MCF 10A (cell line): ENCODE measurements around the gene MTRFR. TPM values are rescaled to one million over a fixed set of nuclear protein-coding genes. Genes with fewer than 3 reads are reported as not detected.
"Not testable (repeated sequence)": the region's sequence is repeated elsewhere in the genome, so short reads cannot be mapped to it uniquely, and the experiment has no call there.

Experiments
- Bru-seq: library from RNA; stranded (reverse); fragments of 400-500 nt; gene quantifications from one replicate; lab custom pipeline; 2021; lab: Mats Ljungman, UMichigan
- BruChase-seq, 2 experiments: library from RNA; stranded (reverse); fragments of 400-500 nt; gene quantifications; one replicate each; lab custom pipeline; 2021; lab: Mats Ljungman, UMichigan
- BruUV-seq: library from RNA; stranded (reverse); fragments of 400-500 nt; replicated peaks from 2 replicates; lab custom pipeline; 2021; lab: Mats Ljungman, UMichigan
- CTCF ChIA-PET: fragments of 300-600 bp; sonication (Branson Sonifier 250); formaldehyde crosslinking; extraction: SDS; loops from one replicate; lab custom pipeline; 2021; ENCODE audit warnings: antibody characterized with exemption, inconsistent platforms; lab: Yijun Ruan, JAX
- POLR2A ChIA-PET: fragments of 300-600, 350-650 bp; sonication (Branson Sonifier 250); formaldehyde crosslinking; extraction: SDS; loops from one replicate; lab custom pipeline; 2020; ENCODE audit warnings: antibody characterized with exemption, inconsistent platforms; lab: Yijun Ruan, JAX
- DNase-seq: peaks from one replicate; pipeline ENCODE4 v3.0.0-alpha.2; 2018; ENCODE audit not compliant: unreplicated experiment
- H3K27ac Mint-ChIP-seq: one replicate; pipeline ENCODE4 v1.8.0; 2022; ENCODE audit warnings: mild to moderate bottlenecking, low read depth, mixed read lengths; ENCODE audit not compliant: unreplicated experiment
- H3K27me3 Mint-ChIP-seq: one replicate; pipeline ENCODE4 v1.8.0; 2022; ENCODE audit warnings: mixed read lengths; ENCODE audit not compliant: insufficient read depth, unreplicated experiment
- H3K36me3 Mint-ChIP-seq: one replicate; pipeline ENCODE4 v1.8.0; 2022; ENCODE audit warnings: mild to moderate bottlenecking, moderate library complexity, mixed read lengths; ENCODE audit not compliant: insufficient read depth, unreplicated experiment
- H3K4me1 Mint-ChIP-seq: one replicate; pipeline ENCODE4 v1.8.0; 2022; ENCODE audit warnings: mixed read lengths; ENCODE audit not compliant: insufficient read depth, unreplicated experiment
- H3K4me3 Mint-ChIP-seq: one replicate; pipeline ENCODE4 v1.8.0; 2022; ENCODE audit warnings: mild to moderate bottlenecking, moderate library complexity, mixed read lengths; ENCODE audit not compliant: unreplicated experiment
- H3K9me3 Mint-ChIP-seq: one replicate; pipeline ENCODE4 v1.8.0; 2022; ENCODE audit warnings: mixed read lengths; ENCODE audit not compliant: unreplicated experiment
- intact Hi-C: fragments of 100-400 bp; cut with micrococcal nuclease; formaldehyde crosslinking; loops from 2 replicates; pipeline ENCODE4 v1.14.1; 2022
- long read RNA-seq: library from polyadenylated mRNA; stranded (forward); transcript quantifications from one replicate; pipeline ENCODE4 v2.0.0, GENCODE V29; 2022
- total RNA-seq: library from RNA; stranded (reverse); gene quantifications from 2 replicates; pipeline ENCODE4 v1.2.3, GENCODE V29; 2022
- TF ChIP-seq, protein P1 (sequence below): fragments of 200-600 bp; IDR thresholded peaks from one replicate; pipeline ENCODE4 v1.8.0; 2022; ENCODE audit warnings: antibody characterized with exemption, mild to moderate bottlenecking; ENCODE audit not compliant: unreplicated experiment

MTRFR gene
- total RNA-seq (21.9 and 26.5 TPM in 2 replicates), Bru-seq, nascent RNA (percentile 76 among the genes with signal in this experiment), BruChase-seq, experiment 1, labeled RNA remaining after a 6-hour chase (percentile 61 among the genes with signal in this experiment), BruChase-seq, experiment 2, labeled RNA remaining after a 2-hour chase (percentile 73 among the genes with signal in this experiment)
- long read RNA-seq, transcript C12orf65-201 (3 exons, 2,073 nt) = major isoform, 107 of 125 reads
- long read RNA-seq, partial matches to known transcripts = 4 of 125 reads
- long read RNA-seq, other reads (novel, unspliced or antisense) = 5 of 125 reads

DNA sequence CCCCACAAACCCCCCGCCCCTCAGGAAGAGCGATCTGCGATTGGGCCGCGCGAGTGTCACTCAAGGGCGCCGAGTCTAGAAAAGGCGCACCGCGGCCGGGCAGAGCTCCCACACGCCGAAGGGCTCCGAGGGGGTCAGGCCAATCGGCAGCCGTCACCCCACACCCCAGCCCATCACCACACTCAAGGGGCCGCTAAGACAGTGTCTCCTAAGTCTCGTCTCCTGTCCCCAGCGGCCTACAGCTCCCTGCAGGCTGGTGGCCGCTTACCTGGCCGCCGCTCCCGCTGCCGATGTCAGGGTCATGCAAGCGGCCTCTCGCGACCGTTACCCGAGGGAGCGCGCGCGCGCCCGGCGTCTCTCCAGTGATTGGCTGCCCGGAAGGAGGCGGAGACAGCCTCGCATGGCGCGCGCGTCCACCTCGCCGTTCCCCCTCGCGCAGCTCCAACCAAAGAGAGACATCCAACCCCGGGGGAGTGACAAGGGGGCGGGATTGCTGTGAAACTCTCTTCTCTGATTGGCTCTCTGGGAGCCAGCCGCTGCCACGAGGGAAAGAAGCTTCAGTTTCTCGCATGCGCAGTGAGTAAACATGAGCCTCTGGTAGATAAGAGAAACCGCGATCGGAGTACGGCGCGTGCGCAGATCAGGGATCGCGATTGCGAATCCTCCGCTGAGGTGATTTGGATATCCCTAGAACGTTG lies at the start of gene MTRFR, which contains the start of gene MPHOSPH9:
Gene MTRFR (plus strand): TSS at position 630 of the 698 bp plus-strand sequence. CDS start 20,239 bp downstream, outside the sequence.
Gene MPHOSPH9 (minus strand): TSS at position 335 of the 698 bp plus-strand sequence. CDS start 2,777 bp downstream, outside the sequence.
- no peaks in the 10 kb centered on the region for H3K9me3 Mint-ChIP-seq
- peaks cover 24% of the 10 kb centered on the region for H3K4me1 Mint-ChIP-seq
- H3K36me3 Mint-ChIP-seq = peaks cover 46% of the 10 kb centered on the region
- H3K27me3 Mint-ChIP-seq = no peaks in the 10 kb centered on the region
- peak within 1 kb of the TSS; percentile 84 for H3K4me3 Mint-ChIP-seq
- TF ChIP-seq, protein P1, sequence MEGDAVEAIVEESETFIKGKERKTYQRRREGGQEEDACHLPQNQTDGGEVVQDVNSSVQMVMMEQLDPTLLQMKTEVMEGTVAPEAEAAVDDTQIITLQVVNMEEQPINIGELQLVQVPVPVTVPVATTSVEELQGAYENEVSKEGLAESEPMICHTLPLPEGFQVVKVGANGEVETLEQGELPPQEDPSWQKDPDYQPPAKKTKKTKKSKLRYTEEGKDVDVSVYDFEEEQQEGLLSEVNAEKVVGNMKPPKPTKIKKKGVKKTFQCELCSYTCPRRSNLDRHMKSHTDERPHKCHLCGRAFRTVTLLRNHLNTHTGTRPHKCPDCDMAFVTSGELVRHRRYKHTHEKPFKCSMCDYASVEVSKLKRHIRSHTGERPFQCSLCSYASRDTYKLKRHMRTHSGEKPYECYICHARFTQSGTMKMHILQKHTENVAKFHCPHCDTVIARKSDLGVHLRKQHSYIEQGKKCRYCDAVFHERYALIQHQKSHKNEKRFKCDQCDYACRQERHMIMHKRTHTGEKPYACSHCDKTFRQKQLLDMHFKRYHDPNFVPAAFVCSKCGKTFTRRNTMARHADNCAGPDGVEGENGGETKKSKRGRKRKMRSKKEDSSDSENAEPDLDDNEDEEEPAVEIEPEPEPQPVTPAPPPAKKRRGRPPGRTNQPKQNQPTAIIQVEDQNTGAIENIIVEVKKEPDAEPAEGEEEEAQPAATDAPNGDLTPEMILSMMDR = no peak
- intact Hi-C loops = loop anchor here (2.0 kb wide), 1 partner anchor 252 kb away; the partner anchor contains the start of gene ARL6IP4
- BruUV-seq = no TSS peak
- peak; percentile 100 for DNase-seq
- peak within 1 kb of the TSS; percentile 82 for H3K27ac Mint-ChIP-seq
- POLR2A ChIA-PET = interaction anchor here (0.5 to 4.7 kb wide), 81 partner anchors 9 to 968 kb away, joined by 3 to 79 read pairs (median 5); partner anchors contain the start of genes ABCB9, ARL6IP4, ATP6V0A2 and DDX55
- CTCF ChIA-PET = interaction anchor here (0.6 to 2.2 kb wide), 10 partner anchors 9 to 1392 kb away, joined by 3 to 7 read pairs (median 4); no protein-coding TSS in a partner anchor

GRCh38 chr12:123187637-123188036 lies 45.6 kb upstream of the MTRFR start:
- BruUV-seq = no TSS peak
- H3K9me3 Mint-ChIP-seq = no peaks in the 10 kb centered on the region
- no peak overlapping the region for H3K27ac Mint-ChIP-seq
- no peaks in the 10 kb centered on the region for H3K4me1 Mint-ChIP-seq
- DNase-seq = no peak
- no peaks in the 10 kb centered on the region for H3K27me3 Mint-ChIP-seq
- H3K4me3 Mint-ChIP-seq = no peak overlapping the region
- CTCF ChIA-PET = no interaction called here
- intact Hi-C loops = no loop called here
- peaks cover 50% of the 10 kb centered on the region for H3K36me3 Mint-ChIP-seq
- POLR2A ChIA-PET = no interaction called here
- TF ChIP-seq, protein P1 = no peak

GRCh38 chr12:123199936-123200335 lies 33.3 kb upstream of the MTRFR start:
- TF ChIP-seq, protein P1 = no peak
- H3K27me3 Mint-ChIP-seq = no peaks in the 10 kb centered on the region
- no peaks in the 10 kb centered on the region for H3K4me1 Mint-ChIP-seq
- intact Hi-C loops = no loop called here
- ChIA-PET CTCF (interaction anchor here (0.6 to 0.9 kb wide), 2 partner anchors 38 to 154 kb away, joined by 4 to 6 read pairs; no protein-coding TSS in a partner anchor), POLR2A (no interaction called here)
- DNase-seq = no peak
- H3K27ac Mint-ChIP-seq = no peak overlapping the region
- BruUV-seq = no TSS peak
- H3K4me3 Mint-ChIP-seq = no peak overlapping the region
- H3K36me3 Mint-ChIP-seq = peaks cover 73% of the 10 kb centered on the region
- H3K9me3 Mint-ChIP-seq = no peaks in the 10 kb centered on the region

- no peak for DNase-seq
- ChIA-PET POLR2A (interaction anchor here (1.2 kb wide), 1 partner anchor 32 kb away, joined by 4 read pairs; the partner anchor contains the start of gene MPHOSPH9), CTCF (interaction anchor here (0.9 kb wide), 1 partner anchor 37 kb away, joined by 4 read pairs; no protein-coding TSS in a partner anchor)
- no TSS peak for BruUV-seq
- Mint-ChIP-seq H3K9me3 (no peaks in the 10 kb centered on the region), H3K36me3 (peaks cover 73% of the 10 kb centered on the region), H3K4me3 (no peak overlapping the region), H3K4me1 (no peaks in the 10 kb centered on the region), H3K27ac (no peak overlapping the region), H3K27me3 (no peaks in the 10 kb centered on the region)
- intact Hi-C loops = no loop called here
- TF ChIP-seq, protein P1 = no peak
Measured at GRCh38 chr12:123200414-123200813, 32.8 kb upstream of the MTRFR start.

DNA sequence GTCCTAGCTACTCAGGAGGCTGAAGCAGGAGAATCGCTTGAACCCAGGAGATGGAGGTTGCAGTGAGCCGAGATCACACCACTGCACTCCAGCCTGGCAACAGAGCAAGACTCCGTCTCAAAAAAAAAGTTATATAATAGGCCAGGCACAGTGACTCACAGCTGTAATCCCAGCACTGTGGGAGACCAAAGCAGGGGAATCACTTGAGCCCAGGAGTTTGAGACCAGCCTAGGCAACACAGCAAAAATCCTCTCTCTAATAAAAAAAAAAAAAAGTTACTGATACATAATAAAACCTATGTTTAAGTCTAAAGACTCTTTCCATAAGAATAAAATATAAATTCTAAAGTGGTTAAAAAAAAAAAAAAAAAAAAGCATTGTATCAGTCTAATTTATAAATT lies 26.4 kb upstream of the MTRFR start:
- H3K27ac Mint-ChIP-seq, POLR2A ChIA-PET, DNase-seq, H3K9me3 Mint-ChIP-seq, BruUV-seq, H3K4me1 Mint-ChIP-seq, H3K4me3 Mint-ChIP-seq, intact Hi-C loops, H3K27me3 Mint-ChIP-seq: not testable (repeated sequence)
- peaks cover 79% of the 10 kb centered on the region for H3K36me3 Mint-ChIP-seq
- CTCF ChIA-PET = interaction anchor here (0.6 kb wide), 1 partner anchor 532 kb away, joined by 3 read pairs; no protein-coding TSS in a partner anchor
